Measurements from ENCODE around the gene GPS1.

GRCh38 chr17:82055965-82056728 lies 4.4 kb downstream of the GPS1 start:
- TF ChIP-seq CTCF (IDR thresholded peaks at IDR 0.05) (no peak), POLR2A (IDR thresholded peaks at IDR 0.05) (no peak)
